ENCODE measurements around the gene C19orf67. TPM values are rescaled to one million over a fixed set of nuclear protein-coding genes. Genes with fewer than 3 reads are reported as not detected.

C19orf67 gene
- total RNA-seq, 1 experiment from 2014 or later, result not detected

GRCh38 chr19:14110650-14111049, 25.1 kb upstream of the C19orf67 start:
- no peak overlapping the region for H3K4me2 ChIP-seq (ENCODE audit: low read length)
- no peak overlapping the region for H2AFZ ChIP-seq (ENCODE audit: low read depth, low read length, poor library complexity, severe bottlenecking)
- H3K79me2 ChIP-seq (ENCODE audit: insufficient read depth, low read length), result peaks cover 17% of the 10 kb centered on the region
- no peak overlapping the region for H3K4me3 ChIP-seq (replicated peaks in 1 of 2; ENCODE audit: low read depth in 1 of 2, low read length in 2 of 2)
- TF ChIP-seq CEBPB (IDR thresholded peaks at IDR 0.05; ENCODE audit: low read depth) (no peak), POLR2A (IDR thresholded peaks at IDR 0.05; ENCODE audit: borderline replicate concordance, extremely low read depth, insufficient read depth, insufficient read length) (no peak), ATF3 (IDR thresholded peaks at IDR 0.05) (no peak), SRF (IDR thresholded peaks at IDR 0.05; ENCODE audit: low read depth) (no peak), ELF1 (IDR thresholded peaks at IDR 0.05; ENCODE audit: borderline replicate concordance, low read depth) (no peak), EZH2phosphoT487 (IDR thresholded peaks at IDR 0.05; ENCODE audit: borderline replicate concordance) (no peak), ZFX (IDR thresholded peaks at IDR 0.05) (no peak), YY1 (IDR thresholded peaks at IDR 0.05; ENCODE audit: extremely low read depth, insufficient replicate concordance, low read depth, low read length) (no peak), EZH2 (IDR thresholded peaks at IDR 0.05) (no peak), CTCF (IDR thresholded peaks at IDR 0.05 in 2 of 3, conservative IDR thresholded peaks at IDR 0.05 in 1 of 3; ENCODE audit: borderline replicate concordance in 1 of 3, insufficient read depth in 1 of 3, low read depth in 2 of 3, low read length in 2 of 3) (no peak), ZNF274 (IDR thresholded peaks at IDR 0.05; ENCODE audit: low read depth, low read length) (no peak), RAD21 (IDR thresholded peaks at IDR 0.05; ENCODE audit: low read depth) (no peak), ZBTB33 (IDR thresholded peaks at IDR 0.05; ENCODE audit: extremely low read depth, insufficient replicate concordance, low read length) (no peak), SIN3A (IDR thresholded peaks at IDR 0.05; ENCODE audit: low read depth) (no peak)
- H3K36me3 ChIP-seq (ENCODE audit: control insufficient read depth in 1 of 2, insufficient read depth in 2 of 2, low read length in 2 of 2), result peaks cover 0 to 2% of the 10 kb centered on the region in 2 experiments; a peak in 1 of 4 replicates
- ChIA-PET RAD21 (ENCODE audit: low non-redundant PET in 1 of 2, low total read pairs in 2 of 2, uncharacterized antibody in 2 of 2, unreplicated experiment in 2 of 2) (no interaction called here), POLR2A (no interaction called here), CTCF (no interaction called here)
- no peaks in the 10 kb centered on the region for H3K27me3 ChIP-seq (ENCODE audit: insufficient read depth, low read length)
- H4K20me1 ChIP-seq (ENCODE audit: insufficient read depth), result no peaks in the 10 kb centered on the region
- ATAC-seq, result no peak
- DNase-seq (ENCODE audit: low read depth, low spot score), result no peak
- no peak overlapping the region for H3K9ac ChIP-seq (ENCODE audit: low read length)
- BruUV-seq (replicated peaks), result no TSS peak
- no peak overlapping the region for H3K27ac ChIP-seq (ENCODE audit: low read depth, low read length)
- intact Hi-C loops (cut with micrococcal nuclease), result loop anchor here (5.0 kb wide), 1 partner anchor 38 kb away; the partner anchor contains the start of gene MISP3
- H3K9me3 ChIP-seq (ENCODE audit: control insufficient read depth in 1 of 2, insufficient read depth in 1 of 2, low read depth in 1 of 2, low read length in 2 of 2), result no peaks in the 10 kb centered on the region
- H3K9me2 ChIP-seq (ENCODE audit: insufficient read depth), result no peaks in the 10 kb centered on the region
- peaks cover 22 to 27% of the 10 kb centered on the region in 2 experiments for H3K4me1 ChIP-seq (ENCODE audit: control insufficient read depth in 1 of 2, insufficient read depth in 2 of 2, low read length in 2 of 2)
